ENCODE results near the gene ARID4B. TPM values are rescaled to one million over a fixed set of nuclear protein-coding genes. Genes with fewer than 3 reads are reported as not detected.
A peak's percentile ranks its signal among the peaks of the same experiment; 100 is the strongest.
"Not testable (repeated sequence)": the region's sequence is repeated elsewhere in the genome, so short reads cannot be mapped to it uniquely, and the experiment has no call there.

The ARID4B gene
- total RNA-seq, 1 experiment from 2014 or later = 28.3 TPM

GRCh38 chr1:235366286-235366685 is 38.3 kb upstream of the ARID4B start:
- peak overlapping the region; percentile 81; the same call in 1 of the 2 replicates for H3K27ac ChIP-seq (ENCODE audit: low read depth, low read length)
- peak overlapping the region; percentile 84 to 87; a peak in 3 of 4 replicates for H3K4me3 ChIP-seq (replicated peaks in 1 of 2; ENCODE audit: low read depth in 1 of 2, low read length in 2 of 2)
- H3K36me3 ChIP-seq (ENCODE audit: control insufficient read depth in 1 of 2, insufficient read depth in 2 of 2, low read length in 2 of 2) = no peaks in the 10 kb centered on the region
- TF ChIP-seq SP1 (IDR thresholded peaks at IDR 0.05; ENCODE audit: low read depth) (no peak), ZNF274 (IDR thresholded peaks at IDR 0.05; ENCODE audit: low read depth, low read length) (no peak), EZH2 (IDR thresholded peaks at IDR 0.05) (no peak), TCF7L2 (IDR thresholded peaks at IDR 0.05; ENCODE audit: borderline replicate concordance, extremely low read depth, insufficient read depth, insufficient read length) (no peak), ELF1 (IDR thresholded peaks at IDR 0.05; ENCODE audit: borderline replicate concordance, low read depth) (no peak), SIN3A (IDR thresholded peaks at IDR 0.05; ENCODE audit: low read depth) (no peak), EGR1 (IDR thresholded peaks at IDR 0.05; ENCODE audit: low read depth) (no peak), ZFX (IDR thresholded peaks at IDR 0.05) (no peak), REST (IDR thresholded peaks at IDR 0.05; ENCODE audit: low read depth) (no peak), ZBTB33 (IDR thresholded peaks at IDR 0.05; ENCODE audit: extremely low read depth, insufficient replicate concordance, low read length) (no peak)
- no peaks in the 10 kb centered on the region for H4K20me1 ChIP-seq (ENCODE audit: insufficient read depth)
- DNase-seq (ENCODE audit: low read depth, low spot score) = no peak
- H3K79me2 ChIP-seq (ENCODE audit: insufficient read depth, low read length) = peaks cover 28% of the 10 kb centered on the region
- ChIA-PET CTCF (no interaction called here), POLR2A (no interaction called here), RAD21 (ENCODE audit: low non-redundant PET in 1 of 2, low total read pairs in 2 of 2, uncharacterized antibody in 2 of 2, unreplicated experiment in 2 of 2) (no interaction called here)
- H3K27me3 ChIP-seq (ENCODE audit: insufficient read depth, low read length) = no peaks in the 10 kb centered on the region
- no peaks in the 10 kb centered on the region for H3K9me2 ChIP-seq (ENCODE audit: insufficient read depth)
- ATAC-seq = no peak
- BruUV-seq (replicated peaks) = no TSS peak
- peaks cover 0 to 18% of the 10 kb centered on the region in 2 experiments; a peak in 3 of 4 replicates for H3K4me1 ChIP-seq (ENCODE audit: control insufficient read depth in 1 of 2, insufficient read depth in 2 of 2, low read length in 2 of 2)
- no peaks in the 10 kb centered on the region for H3K9me3 ChIP-seq (ENCODE audit: control insufficient read depth in 1 of 2, insufficient read depth in 1 of 2, low read depth in 1 of 2, low read length in 2 of 2)
- peak overlapping the region; percentile 76 for H3K9ac ChIP-seq (ENCODE audit: low read length)
- H2AFZ ChIP-seq (ENCODE audit: low read depth, low read length, poor library complexity, severe bottlenecking) = no peak overlapping the region
- intact Hi-C loops (cut with micrococcal nuclease) = loop anchor here (2.0 kb wide), 1 partner anchor 139 kb away; the partner anchor contains the start of gene B3GALNT2
- peak overlapping the region; percentile 85 for H3K4me2 ChIP-seq (ENCODE audit: low read length)

- H3K9me3 ChIP-seq (ENCODE audit: control insufficient read depth in 1 of 2, insufficient read depth in 1 of 2, low read depth in 1 of 2, low read length in 2 of 2); H3K36me3 ChIP-seq (ENCODE audit: control insufficient read depth in 1 of 2, insufficient read depth in 2 of 2, low read length in 2 of 2); POLR2A ChIA-PET; intact Hi-C loops (cut with micrococcal nuclease); H3K27me3 ChIP-seq (ENCODE audit: insufficient read depth, low read length); H3K9ac ChIP-seq (ENCODE audit: low read length); ATAC-seq; H4K20me1 ChIP-seq (ENCODE audit: insufficient read depth); RAD21 ChIA-PET (ENCODE audit: low non-redundant PET in 1 of 2, low total read pairs in 2 of 2, uncharacterized antibody in 2 of 2, unreplicated experiment in 2 of 2); CTCF ChIA-PET; H3K9me2 ChIP-seq (ENCODE audit: insufficient read depth); H3K4me3 ChIP-seq (replicated peaks in 1 of 2; ENCODE audit: low read depth in 1 of 2, low read length in 2 of 2); DNase-seq (ENCODE audit: low read depth, low spot score); H3K27ac ChIP-seq (ENCODE audit: low read depth, low read length); BruUV-seq (replicated peaks); H3K4me2 ChIP-seq (ENCODE audit: low read length); H2AFZ ChIP-seq (ENCODE audit: low read depth, low read length, poor library complexity, severe bottlenecking): not testable (repeated sequence)
- Histone ChIP-seq H3K4me1 (ENCODE audit: control insufficient read depth in 1 of 2, insufficient read depth in 2 of 2, low read length in 2 of 2) (peaks cover 0 to 18% of the 10 kb centered on the region in 2 experiments; a peak in 3 of 4 replicates), H3K79me2 (ENCODE audit: insufficient read depth, low read length) (peaks cover 15% of the 10 kb centered on the region)
Observed at GRCh38 chr1:235364189-235364588, 36.2 kb upstream of the ARID4B start.
